ENCODE results near the gene CNST.

- TF ChIP-seq CTCF (IDR thresholded peaks at IDR 0.05) (no peak), EZH2phosphoT487 (IDR thresholded peaks at IDR 0.05) (no peak), EZH2 (IDR thresholded peaks at IDR 0.05) (no peak)
These were observed 16.2 kb downstream of the CNST start for GRCh38 chr1:246582301-246583055.

All from neural progenitor cell (in vitro differentiated cells).